Body of pancreas (tissue), 4 donors: Measurements from ENCODE around the gene PTGR1.
"Not testable (repeated sequence)": the region's sequence is repeated elsewhere in the genome, so short reads cannot be mapped to it uniquely, and the experiment has no call there.

ENCODE experiments used
- CTCF ChIP-seq, 7 experiments: fragments of 450-650 bp in 4 of 7; fragments of 200-600 bp in 3 of 7; sonication (generic) in 3 of 7; IDR thresholded peaks; one replicate each; pipeline ENCODE4 v1.5.1; 2016 to 2019; ENCODE audit warnings: antibody characterized with exemption in 7 of 7
- POLR2A ChIP-seq, 3 donors: fragments of 450-650 bp; IDR thresholded peaks; one replicate each; pipeline ENCODE4 v1.6.1; 2016; ENCODE audit warnings: antibody characterized with exemption in 3 of 3, mild to moderate bottlenecking in 2 of 3

DNA sequence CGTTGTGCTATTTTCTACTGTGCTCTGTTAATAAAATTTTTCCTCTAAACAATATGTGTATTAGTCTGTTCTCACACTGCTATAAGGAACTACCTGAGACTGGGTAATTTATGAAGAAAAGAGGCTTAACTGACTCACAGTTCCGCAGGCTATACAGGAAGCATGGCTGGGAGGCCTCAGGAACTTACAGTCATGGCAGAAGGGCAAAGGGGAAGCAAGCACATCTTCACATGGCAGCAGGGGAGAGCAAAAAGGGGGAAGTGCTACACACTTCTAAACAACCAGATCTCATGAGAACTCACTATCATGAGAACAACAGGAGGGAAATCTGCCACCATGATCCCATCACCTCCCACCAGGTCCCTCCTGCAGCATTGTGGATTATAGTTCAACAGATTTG lies 44.0 kb downstream of the PTGR1 start:
- TF ChIP-seq CTCF, POLR2A (IDR thresholded peaks at IDR 0.05): not testable (repeated sequence)
